Measurements from ENCODE around the gene IKBKG. TPM values are rescaled to one million over a fixed set of nuclear protein-coding genes. Genes with fewer than 3 reads are reported as not detected.
"Not testable (repeated sequence)": the region's sequence is repeated elsewhere in the genome, so short reads cannot be mapped to it uniquely, and the experiment has no call there.

The IKBKG gene
- total RNA-seq, 1 donor from 2014 or later = 47.7 TPM

DNA sequence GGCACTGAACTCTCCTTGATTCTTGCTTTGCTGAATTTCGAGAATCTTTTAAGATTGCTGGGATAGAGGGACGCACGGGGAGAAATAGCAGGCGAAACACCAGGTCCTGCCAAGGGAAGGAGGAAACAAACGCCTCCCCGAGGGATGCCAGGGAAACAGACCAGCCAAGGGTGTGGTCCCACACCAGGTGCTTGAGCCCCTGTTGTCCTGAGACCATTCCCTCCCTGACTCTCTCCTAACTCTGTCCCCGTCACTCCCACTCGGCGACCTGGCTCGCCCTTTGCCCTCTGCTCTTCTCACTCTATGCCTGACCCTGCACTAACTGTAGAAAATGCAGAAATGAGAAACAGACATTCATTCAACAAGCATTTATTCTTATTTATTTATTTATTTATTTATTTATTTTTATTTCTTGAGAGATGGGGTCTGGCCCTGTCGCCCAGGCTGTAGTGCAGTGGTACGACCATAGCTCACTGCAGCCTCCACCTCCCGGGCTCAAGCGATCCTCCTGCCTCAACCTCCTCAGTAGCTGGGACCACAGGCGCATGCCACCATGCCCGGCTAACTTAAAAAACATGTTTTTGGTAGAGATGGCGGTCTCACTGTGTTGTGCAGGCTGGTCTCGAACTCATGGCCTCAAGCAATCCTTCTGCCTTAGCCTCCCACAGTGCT lies 55.5 kb downstream of the IKBKG start:
- intact Hi-C loops (cut with micrococcal nuclease) = no loop called here

DNA sequence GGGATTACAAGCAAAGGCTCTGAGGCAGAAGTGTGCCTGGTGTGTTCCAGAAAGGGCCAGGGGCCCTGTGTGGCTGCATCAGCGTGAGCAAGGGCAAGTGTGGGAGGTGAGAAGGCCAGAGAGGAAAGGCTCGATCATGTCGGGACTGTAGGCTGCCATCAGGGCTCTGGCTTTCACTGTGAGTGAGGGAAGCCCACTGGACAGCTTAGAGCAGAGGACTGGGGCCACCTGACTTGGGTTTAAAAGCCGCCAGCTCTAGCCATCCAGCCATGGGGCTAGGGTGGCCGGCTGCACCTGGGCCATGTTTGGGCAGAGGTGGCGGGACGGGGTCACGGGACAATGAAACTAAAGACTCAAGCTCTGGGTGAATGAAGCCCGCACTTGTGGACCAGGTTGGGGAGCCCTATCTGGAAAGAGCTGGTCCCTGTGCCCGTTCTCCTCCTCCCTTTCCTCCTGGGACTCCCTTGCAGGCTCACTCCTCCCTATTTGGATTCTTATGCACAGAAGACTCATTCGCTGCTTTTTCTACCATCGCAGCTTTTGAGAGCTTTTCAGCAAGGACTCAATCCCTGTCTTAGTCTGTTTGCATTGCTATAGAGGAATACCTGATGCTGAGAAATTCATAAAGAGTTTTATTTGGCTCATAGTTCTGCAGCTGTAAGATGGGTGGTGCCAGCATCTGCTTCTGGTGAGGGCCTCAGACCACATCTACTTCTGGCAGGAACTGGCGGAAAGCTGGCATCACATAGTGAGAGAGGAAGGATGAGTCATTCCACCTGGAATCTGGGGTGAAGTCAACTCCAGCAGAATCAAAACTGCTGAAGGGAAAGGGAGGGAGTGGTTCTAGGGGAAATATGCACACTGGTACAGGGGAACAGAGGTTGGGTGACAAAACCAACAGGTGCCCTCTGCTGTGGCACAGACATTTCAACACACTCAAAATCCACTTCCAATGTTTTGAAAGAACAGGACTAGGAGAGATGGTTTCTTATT lies 56.3 kb downstream of the IKBKG start:
- intact Hi-C loops (cut with micrococcal nuclease) = no loop called here

- intact Hi-C loops (cut with micrococcal nuclease) = no loop called here
Measured at GRCh38 chrX:154605566-154605965, 58.1 kb downstream of the IKBKG start.

DNA sequence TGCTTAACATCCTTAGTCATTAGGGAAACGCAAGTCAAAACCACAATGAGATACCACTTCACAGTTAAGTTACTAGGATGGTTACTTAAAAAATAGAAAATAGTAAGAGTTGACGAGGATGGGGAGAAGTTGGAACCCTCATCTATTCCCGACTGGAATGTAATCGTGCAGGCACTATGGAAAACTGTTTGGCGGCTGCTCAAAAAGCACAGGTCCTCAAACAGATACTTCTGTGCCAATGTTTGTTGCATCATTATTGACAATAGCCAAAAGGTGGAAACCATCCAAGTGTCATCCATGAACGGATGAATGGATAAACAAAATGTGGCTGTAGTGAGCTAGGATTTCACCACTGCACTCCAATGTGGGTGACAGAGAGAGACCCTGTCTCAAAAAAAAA lies 60.0 kb downstream of the IKBKG start:
- intact Hi-C loops (cut with micrococcal nuclease) = no loop called here

DNA sequence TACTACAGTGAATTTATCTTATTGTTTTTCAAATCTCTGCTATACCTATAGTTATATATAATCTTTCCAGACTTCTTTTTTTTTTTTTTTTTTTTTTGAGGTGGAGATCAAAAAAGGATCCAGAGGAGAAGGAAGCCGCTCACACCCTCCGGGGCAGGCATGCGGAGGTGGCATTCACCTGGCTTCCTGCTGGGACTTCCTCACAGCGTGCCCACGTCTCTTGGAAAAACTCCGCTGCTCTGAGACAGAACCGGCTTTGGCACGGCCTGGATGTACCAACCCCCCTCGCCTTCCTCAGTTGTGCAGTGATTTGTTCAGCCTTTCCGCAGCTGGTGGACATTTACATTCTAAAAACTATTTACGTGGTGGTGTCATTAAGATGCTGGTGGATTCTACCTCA lies 60.6 kb downstream of the IKBKG start:
- intact Hi-C loops (cut with micrococcal nuclease) = not testable (repeated sequence)

DNA sequence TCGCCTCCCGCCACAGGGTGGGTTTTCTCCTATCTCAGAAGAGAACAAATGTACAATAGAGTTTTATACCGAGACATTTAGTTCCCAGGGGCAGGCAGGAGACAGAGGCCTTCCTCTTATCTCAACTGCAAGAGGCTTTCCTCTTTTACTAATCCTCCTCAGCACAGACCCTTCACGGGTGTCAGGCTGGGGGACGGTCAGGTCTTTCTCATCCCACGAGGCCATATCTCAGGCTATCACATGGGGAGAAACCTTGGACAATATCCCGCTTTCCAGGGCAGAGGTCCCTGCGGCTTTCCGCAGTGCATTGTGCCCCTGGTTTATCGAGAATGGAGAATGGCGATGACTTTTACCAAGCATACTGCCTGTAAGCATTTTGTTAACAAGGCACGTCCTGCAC lies 61.4 kb downstream of the IKBKG start:
- intact Hi-C loops (cut with micrococcal nuclease) = not testable (repeated sequence)

DNA sequence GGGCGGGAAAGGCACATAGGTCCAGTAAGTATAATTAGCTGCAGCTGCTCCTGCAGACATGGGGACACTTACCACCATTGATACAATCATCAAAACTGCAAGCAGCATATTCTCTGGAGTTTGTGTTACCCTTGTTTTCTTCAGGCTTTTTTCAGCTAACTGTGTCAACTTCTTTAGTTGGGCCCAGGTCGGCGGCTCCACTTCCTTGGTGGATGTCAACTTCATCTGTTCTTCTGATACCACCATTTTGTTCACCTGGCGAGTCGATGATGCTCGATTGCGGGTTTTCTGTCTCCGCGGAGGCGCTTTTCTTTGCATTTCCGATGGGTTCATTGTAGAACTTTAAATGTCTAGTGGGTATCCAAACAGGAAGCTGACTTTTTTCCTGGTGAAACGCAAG lies 63.7 kb downstream of the IKBKG start:
- intact Hi-C loops (cut with micrococcal nuclease) = not testable (repeated sequence)

DNA sequence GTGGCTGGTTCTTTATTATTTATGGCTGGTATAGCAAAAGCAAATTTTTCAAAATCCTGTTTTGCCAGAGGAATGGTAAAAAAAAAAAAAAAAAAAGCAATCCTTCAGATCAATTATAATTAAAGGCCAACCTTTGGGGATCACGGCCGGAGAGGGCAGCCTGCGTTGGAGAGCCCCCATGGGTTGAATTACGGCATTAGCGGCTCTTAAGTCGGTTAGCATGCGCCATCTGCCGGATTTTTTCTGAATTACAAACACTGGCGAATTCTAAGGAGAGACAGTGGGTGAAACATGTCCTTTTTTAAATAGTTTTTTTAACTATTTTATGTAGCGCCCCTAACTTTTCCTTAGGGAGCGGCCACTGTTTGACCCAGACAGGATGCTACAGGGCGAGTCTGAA lies 66.2 kb downstream of the IKBKG start:
- intact Hi-C loops (cut with micrococcal nuclease) = not testable (repeated sequence)

Other genes with a start within 250 kb of the IKBKG start
- gene FLNA, start 173.0 kb upstream of the IKBKG start, total RNA-seq = 1,498 and 1,525 TPM in 2 replicates
- gene EMD, start 168.3 kb upstream of the IKBKG start, total RNA-seq = 55.9 and 60.2 TPM in 2 replicates
- gene RPL10, start 149.2 kb upstream of the IKBKG start, total RNA-seq = 2,525 and 2,615 TPM in 2 replicates
- gene DNASE1L1, start 138.4 kb upstream of the IKBKG start, total RNA-seq = 17.3 and 21.8 TPM in 2 replicates
- gene TAFAZZIN, start 136.1 kb upstream of the IKBKG start, total RNA-seq = 91.3 and 91.8 TPM in 2 replicates
- gene ATP6AP1, start 118.9 kb upstream of the IKBKG start, total RNA-seq = 61.3 and 63.8 TPM in 2 replicates
- 119 TPM in 2 replicates for gene GDI1, start 110.5 kb upstream of the IKBKG start, total RNA-seq
- gene FAM50A, start 103.5 kb upstream of the IKBKG start, total RNA-seq = 85.2 and 90.9 TPM in 2 replicates
- gene PLXNA3, start 89.3 kb upstream of the IKBKG start, total RNA-seq = 37.3 and 43.8 TPM in 2 replicates
- 56.8 and 58.6 TPM in 2 replicates for gene LAGE3, start 68.3 kb upstream of the IKBKG start, total RNA-seq
- gene UBL4A, start 61.0 kb upstream of the IKBKG start, total RNA-seq = 45.4 and 47.8 TPM in 2 replicates
- gene SLC10A3, start 57.0 kb upstream of the IKBKG start, total RNA-seq = 23.4 and 25.2 TPM in 2 replicates
- gene FAM3A, start 31.4 kb upstream of the IKBKG start, total RNA-seq = 30.9 and 31.0 TPM in 2 replicates
- gene G6PD, start 774 bp upstream of the IKBKG start, total RNA-seq = 70.1 and 72.7 TPM in 2 replicates
- not detected in 2 replicates for gene CTAG1A, start 37.5 kb downstream of the IKBKG start, total RNA-seq
- gene CTAG1B, start 71.7 kb downstream of the IKBKG start, total RNA-seq = not detected in 2 replicates
- not detected in 2 replicates for gene CTAG2, start 106.0 kb downstream of the IKBKG start, total RNA-seq
- gene GAB3, start 203.5 kb downstream of the IKBKG start, total RNA-seq = 26.4 and 32.1 TPM in 2 replicates
- gene DKC1, start 215.2 kb downstream of the IKBKG start, total RNA-seq = 80.4 and 86.0 TPM in 2 replicates

Measured in T-helper 1 cell treated with Interleukin-12 subunit alpha and Interleukin-12 subunit beta and Interleukin-4 antibody, amounts not matched to agents 30 ng/mL and 1 ng/mL, for 36 hours (primary cell).